Heart left ventricle (tissue), 13 donors: ENCODE results near the gene RIN3.

Experiments used
- POLR2A ChIP-seq, 2 donors: fragments of 450-650 bp; IDR thresholded peaks; one replicate each; pipeline ENCODE4 v1.6.1; 2017; ENCODE audit warnings: antibody characterized with exemption in 2 of 2, mild to moderate bottlenecking in 2 of 2, moderate library complexity in 2 of 2
- TF ChIP-seq, protein P1 (sequence below), 12 donors: fragments of 200-600 bp; sonication (generic) in 4 of 12; IDR thresholded peaks; one replicate each; pipeline versions ENCODE4 v1.5.0 to v1.8.0; 2018 to 2022; ENCODE audit warnings: antibody characterized with exemption in 12 of 12, mild to moderate bottlenecking in 5 of 12
- donor health status: ischemic (EF 13 %, LVEDD 7.1; RV severe dilation, severe dysfunction).
- donor health status: DM: no; HTN: yes; CAD: no.
- donor health status: DM: no; HTN: no; CAD: no.
- donor health status: ischemic (EF 25% LVEDD 6.9; RV normal size, moderate dysfunction).
- donor health status: ischemic (EF 25% LVEDD 5.7; RV mildly dilated, moderate dysfunction).
- donor health status: ischemic (EF 35%, LVEDD 5.7; RV mildly dilated, moderate dysfunction).
- donor health status: nonischemic (EF 11% LVEDD 7.7; RV severe dilation, severe dysfunction).
- donor health status: DM: yes; HTN: yes; CAD: no.
- donor health status: PGD.
- donor health status: ischemic (EF 29% LVEDD 5.4; RV normal size, mild dysfunction).
- donor health status: nonischemic (EF 23%, LVEDD 6.1; RV moderate dilation, normal function).

DNA sequence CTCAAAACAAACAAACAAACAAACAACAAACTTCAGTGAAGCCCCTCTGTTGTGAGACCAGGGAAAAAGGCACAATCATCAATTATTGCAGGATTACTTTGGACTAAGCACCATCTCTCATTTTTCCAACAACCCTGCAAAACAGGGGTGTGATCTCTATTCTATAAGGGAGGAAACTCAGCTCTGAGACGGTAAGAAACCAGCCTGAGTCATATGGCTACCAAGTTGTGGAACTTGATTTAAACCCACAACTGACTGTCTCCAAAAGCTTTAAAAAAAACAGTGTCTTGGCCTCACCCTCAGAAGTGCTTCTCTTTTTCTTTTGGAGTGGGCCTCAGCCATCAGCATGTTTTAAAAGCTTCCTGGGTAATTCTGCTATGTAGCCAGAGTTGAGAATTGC, 49.8 kb downstream of the RIN3 start:
- TF ChIP-seq, protein P1, sequence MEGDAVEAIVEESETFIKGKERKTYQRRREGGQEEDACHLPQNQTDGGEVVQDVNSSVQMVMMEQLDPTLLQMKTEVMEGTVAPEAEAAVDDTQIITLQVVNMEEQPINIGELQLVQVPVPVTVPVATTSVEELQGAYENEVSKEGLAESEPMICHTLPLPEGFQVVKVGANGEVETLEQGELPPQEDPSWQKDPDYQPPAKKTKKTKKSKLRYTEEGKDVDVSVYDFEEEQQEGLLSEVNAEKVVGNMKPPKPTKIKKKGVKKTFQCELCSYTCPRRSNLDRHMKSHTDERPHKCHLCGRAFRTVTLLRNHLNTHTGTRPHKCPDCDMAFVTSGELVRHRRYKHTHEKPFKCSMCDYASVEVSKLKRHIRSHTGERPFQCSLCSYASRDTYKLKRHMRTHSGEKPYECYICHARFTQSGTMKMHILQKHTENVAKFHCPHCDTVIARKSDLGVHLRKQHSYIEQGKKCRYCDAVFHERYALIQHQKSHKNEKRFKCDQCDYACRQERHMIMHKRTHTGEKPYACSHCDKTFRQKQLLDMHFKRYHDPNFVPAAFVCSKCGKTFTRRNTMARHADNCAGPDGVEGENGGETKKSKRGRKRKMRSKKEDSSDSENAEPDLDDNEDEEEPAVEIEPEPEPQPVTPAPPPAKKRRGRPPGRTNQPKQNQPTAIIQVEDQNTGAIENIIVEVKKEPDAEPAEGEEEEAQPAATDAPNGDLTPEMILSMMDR (IDR thresholded peaks at IDR 0.05), result no peak
- TF ChIP-seq POLR2A (IDR thresholded peaks at IDR 0.05), result no peak
